ENCODE data around the gene DAB2IP.

Gene DAB2IP

DNA sequence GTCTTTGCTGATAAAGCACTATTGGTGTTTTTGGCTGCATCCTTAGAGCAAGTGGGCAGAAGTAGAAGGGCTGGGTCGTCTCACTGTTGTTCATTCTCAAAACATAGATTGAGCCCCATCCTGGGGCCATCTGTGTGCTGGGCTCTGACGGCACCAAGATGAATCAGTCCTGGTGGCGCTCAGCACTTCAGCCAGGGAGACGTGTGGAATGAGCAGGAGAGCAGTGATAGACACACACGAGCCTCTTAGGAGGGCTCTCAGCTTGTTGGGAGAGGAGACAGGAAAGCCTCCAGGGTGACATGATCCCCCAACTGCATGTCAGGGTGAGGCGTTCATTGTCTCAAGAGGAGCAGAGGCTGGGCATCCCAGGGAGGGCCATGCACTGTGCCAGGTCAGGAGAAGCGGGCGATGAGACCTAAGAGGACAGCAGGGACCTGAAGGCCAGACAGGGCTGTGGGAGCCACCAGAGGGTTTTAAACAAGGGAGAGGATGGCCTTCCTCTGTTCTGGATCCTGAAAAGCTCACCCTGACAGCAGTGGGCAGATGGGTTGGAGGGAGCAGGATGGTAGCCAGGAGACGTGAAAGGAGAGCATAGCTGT is 115.8 kb downstream of the DAB2IP start:
- no peak for DNase-seq

DNA sequence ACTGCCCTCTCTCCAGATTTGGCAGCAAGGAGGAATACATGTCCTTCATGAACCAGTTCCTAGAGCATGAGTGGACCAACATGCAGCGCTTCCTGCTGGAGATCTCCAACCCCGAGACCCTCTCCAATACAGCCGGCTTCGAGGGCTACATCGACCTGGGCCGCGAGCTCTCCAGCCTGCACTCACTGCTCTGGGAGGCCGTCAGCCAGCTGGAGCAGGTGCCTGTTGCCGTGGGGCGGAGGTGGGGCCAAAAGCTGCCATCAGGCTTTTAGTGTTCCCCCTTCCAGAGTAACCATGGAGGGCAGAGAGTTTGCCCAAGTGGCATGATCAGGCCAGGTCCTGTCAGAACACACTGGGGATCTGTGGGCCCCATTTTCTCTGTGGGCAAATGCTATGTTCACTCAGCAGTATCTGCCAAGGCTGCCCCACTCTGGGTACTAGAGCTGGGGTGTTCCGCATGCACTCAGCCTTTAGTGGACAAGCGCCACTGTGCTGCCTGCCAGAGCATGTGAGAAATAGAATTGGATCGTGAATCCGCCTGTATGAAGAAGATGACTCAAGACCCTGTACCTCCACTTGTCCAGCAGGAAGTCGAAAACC is 117.1 kb downstream of the DAB2IP start:
- no peak for DNase-seq

GRCh38 chr9:121769939-121770338 is 118.5 kb downstream of the DAB2IP start:
- no peak for DNase-seq

GRCh38 chr9:121770415-121771273 is 119.2 kb downstream of the DAB2IP start:
- DNase-seq: no peak

GRCh38 chr9:121771418-121771817 is 120.0 kb downstream of the DAB2IP start:
- no peak for DNase-seq

DNA sequence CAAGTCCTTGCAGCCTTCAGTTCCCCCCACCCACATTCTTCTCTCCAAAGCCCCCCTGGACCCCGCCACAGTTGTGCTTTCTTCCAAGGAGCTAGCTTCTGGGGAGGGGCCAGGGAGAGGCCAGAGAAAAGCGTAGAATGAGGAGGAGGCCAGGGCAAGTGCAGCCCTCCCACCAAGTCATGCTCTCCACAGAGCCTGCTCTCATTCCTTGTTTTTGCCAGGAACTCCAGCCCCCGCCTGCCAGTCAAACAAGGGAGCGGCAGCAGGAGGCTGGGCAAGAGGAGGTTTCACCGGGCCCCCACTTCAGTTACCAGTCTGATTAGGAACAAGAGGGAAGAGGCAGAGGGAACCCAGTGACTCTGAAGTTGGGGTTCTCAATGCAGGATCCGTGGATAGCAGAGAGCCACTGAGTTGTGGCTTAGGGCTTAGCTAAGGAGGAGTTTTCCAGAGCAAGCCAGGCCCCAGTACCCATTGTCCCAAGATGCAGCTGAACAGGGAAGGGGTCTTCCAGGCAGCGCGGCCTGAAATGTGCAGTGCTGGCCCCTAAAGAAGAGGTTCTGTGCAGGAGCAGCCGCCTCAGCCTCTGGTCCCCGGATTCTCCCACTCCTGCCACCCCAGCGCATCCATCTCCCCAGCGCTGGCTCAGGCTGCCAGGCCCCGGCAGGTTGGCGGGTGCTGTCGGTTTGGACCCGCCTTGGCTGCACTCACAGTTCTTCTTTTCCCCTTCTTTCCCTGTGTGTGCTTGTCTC is 120.6 kb downstream of the DAB2IP start:
- no peak for DNase-seq

DNA sequence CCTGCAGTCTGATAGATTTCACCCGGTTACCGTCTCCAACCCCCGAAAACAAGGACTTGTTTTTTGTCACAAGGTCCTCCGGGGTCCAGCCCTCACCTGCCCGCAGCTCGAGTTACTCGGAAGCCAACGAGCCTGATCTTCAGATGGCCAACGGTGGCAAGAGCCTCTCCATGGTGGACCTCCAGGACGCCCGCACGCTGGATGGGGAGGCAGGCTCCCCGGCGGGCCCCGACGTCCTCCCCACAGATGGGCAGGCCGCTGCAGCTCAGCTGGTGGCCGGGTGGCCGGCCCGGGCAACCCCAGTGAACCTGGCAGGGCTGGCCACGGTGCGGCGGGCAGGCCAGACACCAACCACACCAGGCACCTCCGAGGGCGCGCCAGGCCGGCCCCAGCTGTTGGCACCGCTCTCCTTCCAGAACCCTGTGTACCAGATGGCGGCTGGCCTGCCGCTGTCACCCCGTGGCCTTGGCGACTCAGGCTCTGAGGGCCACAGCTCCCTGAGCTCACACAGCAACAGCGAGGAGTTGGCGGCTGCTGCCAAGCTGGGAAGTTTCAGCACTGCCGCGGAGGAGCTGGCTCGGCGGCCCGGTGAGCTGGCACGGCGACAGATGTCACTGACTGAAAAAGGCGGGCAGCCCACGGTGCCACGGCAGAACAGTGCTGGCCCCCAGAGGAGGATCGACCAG is 121.3 kb downstream of the DAB2IP start:
- DNase-seq: no peak

DNA sequence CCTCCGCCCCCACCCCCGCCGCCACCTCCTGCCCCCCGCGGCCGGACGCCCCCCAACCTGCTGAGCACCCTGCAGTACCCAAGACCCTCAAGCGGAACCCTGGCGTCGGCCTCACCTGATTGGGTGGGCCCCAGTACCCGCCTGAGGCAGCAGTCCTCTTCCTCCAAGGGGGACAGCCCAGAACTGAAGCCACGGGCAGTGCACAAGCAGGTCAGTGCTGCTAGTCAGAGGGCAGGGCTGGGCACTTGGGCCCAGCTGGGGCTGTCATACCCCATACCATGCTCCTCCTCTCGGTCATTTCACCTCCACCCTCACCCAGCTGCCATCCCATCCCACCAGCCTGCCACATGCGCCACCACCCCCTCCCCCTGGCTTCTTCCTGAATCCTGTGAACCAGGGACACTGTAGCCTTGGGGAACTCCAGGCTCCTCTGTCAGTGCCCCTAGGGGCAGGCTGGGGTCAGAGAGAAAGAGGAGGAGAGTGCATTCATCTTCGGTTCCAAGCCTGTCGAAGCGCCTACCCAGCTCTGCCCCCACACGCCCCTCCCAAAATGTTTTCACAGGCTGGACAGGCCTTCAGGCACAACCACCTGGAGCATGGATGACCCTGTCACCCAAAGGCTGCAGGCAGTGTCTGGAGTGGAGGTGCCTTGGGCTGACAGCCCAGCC is 122.0 kb downstream of the DAB2IP start:
- DNase-seq: no peak

- no peak for DNase-seq
Observed at GRCh38 chr9:121773954-121774714, 122.7 kb downstream of the DAB2IP start.

GRCh38 chr9:121774715-121775613 is 123.5 kb downstream of the DAB2IP start:
- DNase-seq: peak; percentile 24

DNA sequence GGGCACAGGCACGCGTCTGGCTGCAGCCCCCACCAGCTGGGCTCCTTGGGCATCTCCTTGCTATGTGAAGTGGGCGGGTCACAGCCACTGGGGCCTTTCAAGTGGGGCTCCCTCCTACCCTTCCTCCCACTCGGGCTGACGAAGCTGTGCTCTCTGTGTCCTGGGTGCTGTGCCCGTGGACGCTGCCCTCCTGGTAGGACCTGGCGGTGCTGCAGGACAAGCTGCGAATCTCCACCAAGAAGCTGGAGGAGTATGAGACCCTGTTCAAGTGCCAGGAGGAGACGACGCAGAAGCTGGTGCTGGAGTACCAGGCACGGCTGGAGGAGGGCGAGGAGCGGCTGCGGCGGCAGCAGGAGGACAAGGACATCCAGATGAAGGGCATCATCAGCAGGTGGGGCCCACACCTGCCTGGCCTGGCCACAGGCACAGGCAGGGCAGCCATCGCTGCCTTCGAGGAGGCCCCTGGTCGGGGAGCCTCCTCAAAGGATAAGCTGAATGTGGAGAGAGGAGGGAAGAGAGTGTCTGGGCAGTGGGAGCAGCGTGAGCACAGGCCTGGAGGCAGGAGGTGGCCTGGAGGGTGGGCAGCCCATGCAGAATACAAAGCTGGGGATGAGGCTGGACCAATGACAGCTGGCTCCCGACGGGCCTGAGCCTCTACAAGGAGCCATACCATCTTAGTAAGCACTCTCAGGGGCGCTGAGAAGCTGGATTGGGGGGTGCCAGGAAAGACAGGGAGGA is 124.7 kb downstream of the DAB2IP start:
- no peak for DNase-seq

DNA sequence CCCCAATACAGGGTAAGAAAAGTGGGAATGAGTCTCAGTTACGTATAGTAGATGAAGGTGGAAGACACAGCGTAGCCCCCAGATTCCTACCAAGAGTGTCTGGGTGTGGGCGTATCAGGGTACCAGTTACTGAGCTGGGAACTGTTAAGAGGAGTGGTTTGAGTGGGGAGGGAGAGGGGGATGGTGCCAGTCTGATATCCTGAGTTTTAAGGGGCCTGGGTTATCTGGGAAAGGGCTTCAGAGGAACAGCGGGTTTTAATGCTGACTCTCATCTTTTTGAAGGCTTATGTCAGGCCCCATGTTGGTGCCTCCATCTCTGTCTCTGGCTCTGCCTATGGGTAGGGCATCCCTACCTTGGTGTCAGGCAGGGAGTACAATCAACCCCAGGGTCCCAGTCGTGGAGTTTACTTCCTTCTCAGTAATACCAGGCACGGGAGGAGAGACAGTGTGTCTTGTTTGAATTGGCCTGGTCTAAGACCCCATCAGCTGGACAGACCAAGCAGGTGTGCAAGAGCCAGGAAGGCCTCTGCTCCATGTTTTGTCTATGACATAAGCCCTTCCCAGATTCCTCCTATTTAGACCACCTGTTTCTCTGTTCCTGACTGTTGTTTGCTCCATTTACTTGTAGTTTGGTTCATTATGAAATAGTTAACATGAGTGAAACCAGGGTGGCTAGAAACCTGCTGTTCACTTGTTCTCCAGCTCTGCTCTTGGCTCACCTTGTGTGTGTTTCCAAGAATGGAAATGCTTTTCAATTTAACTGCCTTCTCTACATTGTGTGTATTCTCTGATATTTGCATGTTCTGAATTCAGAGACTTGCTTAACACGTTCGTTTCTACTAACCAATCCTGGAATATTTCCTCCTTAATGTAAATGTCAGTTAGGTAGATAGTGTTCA is 125.6 kb downstream of the DAB2IP start:
- no peak for DNase-seq

DNA sequence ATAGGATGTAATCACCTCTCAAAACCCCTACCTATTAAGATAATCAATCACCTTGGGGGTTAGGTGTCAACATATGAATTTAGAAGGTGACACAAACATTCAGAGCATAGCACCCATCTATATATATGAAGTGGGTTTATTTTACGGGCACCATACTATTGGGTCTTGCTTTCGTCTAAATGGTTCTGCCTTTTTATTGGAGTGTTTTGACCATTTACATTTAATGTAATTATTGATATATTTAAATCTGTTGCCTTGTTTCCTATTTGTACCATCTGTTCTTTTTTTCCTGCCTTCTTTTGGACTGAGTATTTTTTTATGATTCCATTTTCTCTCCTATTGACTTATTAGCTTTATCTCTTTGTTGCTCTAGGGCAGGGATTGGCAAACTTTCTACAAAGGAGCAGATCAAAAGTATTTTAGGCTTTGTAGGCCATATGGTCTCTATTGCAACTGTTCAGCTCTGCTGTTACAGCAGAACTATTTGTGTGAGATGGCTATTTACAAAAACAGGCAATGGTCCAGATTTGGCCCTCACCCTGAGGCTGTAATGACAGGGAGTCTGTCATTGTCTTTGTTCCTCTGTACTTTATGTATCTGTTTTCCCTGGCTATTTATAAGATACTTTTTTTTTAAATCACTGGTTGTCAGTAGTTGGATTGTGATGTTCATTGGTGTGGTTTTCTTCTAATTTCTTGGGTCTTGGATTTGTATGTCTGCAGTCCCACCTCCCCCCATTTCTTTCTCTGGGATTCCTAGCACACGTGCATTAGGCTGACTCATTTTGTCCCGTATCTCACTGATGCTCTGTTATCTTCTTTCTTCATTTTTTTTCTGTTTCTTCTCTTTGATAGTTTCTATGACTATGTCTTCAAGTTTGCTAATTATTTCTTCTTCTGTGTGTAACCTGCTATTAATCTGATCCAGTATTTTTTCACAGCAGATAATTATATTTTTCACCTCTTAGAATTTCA is 127.1 kb downstream of the DAB2IP start:
- DNase-seq: no peak

DNA sequence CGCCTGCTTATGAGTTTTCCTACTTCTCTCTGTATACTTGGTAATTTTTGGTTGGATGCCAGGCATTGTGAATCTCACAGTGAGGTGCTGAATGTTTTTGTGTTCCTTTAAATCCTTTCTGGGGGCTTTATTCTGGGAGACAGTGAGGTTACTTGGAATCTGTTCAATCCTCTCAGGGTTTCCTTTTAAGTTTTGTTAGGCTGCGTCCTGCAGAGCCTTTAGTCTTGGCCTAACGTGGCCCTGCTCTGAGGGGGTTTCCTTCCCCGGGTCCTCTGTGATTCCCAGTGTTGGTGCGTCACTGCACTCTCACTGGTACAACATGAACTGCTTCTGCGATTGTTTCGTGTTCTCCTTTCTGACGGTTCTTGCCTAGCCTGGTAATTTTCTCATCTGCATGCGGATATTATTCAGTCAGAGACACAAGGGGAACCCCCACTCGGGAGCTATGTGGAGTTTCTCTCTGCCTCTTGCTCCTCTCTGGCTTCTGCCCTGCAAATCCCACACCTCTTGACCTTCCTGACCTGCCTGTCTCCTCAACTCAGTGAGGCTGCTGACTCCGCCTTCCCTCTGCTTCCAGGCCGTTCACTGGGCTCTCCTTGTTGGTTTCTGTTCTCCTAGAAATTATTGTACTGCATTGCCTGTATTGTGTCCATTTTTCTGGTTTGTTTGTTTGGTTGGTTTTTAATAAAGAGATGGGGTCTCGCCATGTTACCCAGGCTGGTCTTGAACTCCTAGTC is 128.1 kb downstream of the DAB2IP start:
- DNase-seq: no peak

- no peak for DNase-seq
Observed at GRCh38 chr9:121780177-121781040, 129.0 kb downstream of the DAB2IP start.
